Measurements from ENCODE around the gene PLK5.

The PLK5 gene

GRCh38 chr19:1579222-1579621 lies 55.3 kb downstream of the PLK5 start:
- no peak for DNase-seq

- no peak for DNase-seq
Measured at GRCh38 chr19:1580382-1580781, 56.5 kb downstream of the PLK5 start.

GRCh38 chr19:1580957-1581356 lies 57.1 kb downstream of the PLK5 start:
- no peak for DNase-seq

- no peak for DNase-seq
Measured at GRCh38 chr19:1582201-1582600, 58.3 kb downstream of the PLK5 start.

GRCh38 chr19:1584500-1585242 lies 60.8 kb downstream of the PLK5 start:
- DNase-seq: no peak

- DNase-seq: no peak
Measured at GRCh38 chr19:1585243-1585580, 61.3 kb downstream of the PLK5 start.
